Endodermal cell (in vitro differentiated cells): ENCODE measurements around the gene STX11. TPM values are rescaled to one million over a fixed set of nuclear protein-coding genes. Genes with fewer than 3 reads are reported as not detected.

Experiments
- DNase-seq: peaks from one replicate; pipeline ENCODE4 v3.0.0-alpha.2; 2017
- H3K27ac ChIP-seq: 2 replicates; pipeline ENCODE4 v1.5.1; 2013; ENCODE audit warnings: mild to moderate bottlenecking, low read depth, low read length, moderate library complexity
- H3K27me3 ChIP-seq: 2 replicates; pipeline ENCODE4 v1.6.1; 2013; ENCODE audit warnings: mild to moderate bottlenecking, low read length, moderate library complexity; ENCODE audit not compliant: insufficient read depth, control insufficient read depth, poor library complexity, severe bottlenecking
- H3K36me3 ChIP-seq: 2 replicates; pipeline ENCODE4 v1.7.0; 2013; ENCODE audit warnings: mild to moderate bottlenecking, low read length, moderate library complexity; ENCODE audit not compliant: control insufficient read depth, insufficient read depth
- H3K4me1 ChIP-seq: one replicate; pipeline ENCODE4 v1.7.0; 2013; ENCODE audit warnings: low read length; ENCODE audit not compliant: control insufficient read depth, insufficient read depth
- H3K4me3 ChIP-seq: 2 replicates; pipeline ENCODE4 v1.5.1; 2013; ENCODE audit warnings: mild to moderate bottlenecking, low read length, moderate library complexity
- H3K9ac ChIP-seq: 2 replicates; pipeline ENCODE4 v1.6.1; 2013; ENCODE audit warnings: mild to moderate bottlenecking, low read length, moderate library complexity; ENCODE audit not compliant: poor library complexity, severe bottlenecking; ENCODE audit errors: extremely low read depth
- H3K9me3 ChIP-seq: 2 replicates; pipeline ENCODE4 v1.6.1; 2013; ENCODE audit warnings: mild to moderate bottlenecking, low read length, moderate library complexity; ENCODE audit not compliant: control insufficient read depth
- H3K27ac Mint-ChIP-seq: 2 replicates; pipeline ENCODE4 v1.8.0; 2020; ENCODE audit warnings: mixed read lengths
- H3K27me3 Mint-ChIP-seq: 2 replicates; pipeline ENCODE4 v1.8.0; 2021; ENCODE audit warnings: mild to moderate bottlenecking, mixed read lengths; ENCODE audit not compliant: insufficient read depth
- H3K36me3 Mint-ChIP-seq: 2 replicates; pipeline ENCODE4 v1.8.0; 2020; ENCODE audit warnings: low read depth, mixed read lengths
- H3K4me1 Mint-ChIP-seq: 2 replicates; pipeline ENCODE4 v1.8.0; 2020; ENCODE audit warnings: mixed read lengths
- H3K4me3 Mint-ChIP-seq: 2 replicates; pipeline ENCODE4 v1.8.0; 2020; ENCODE audit warnings: mild to moderate bottlenecking, moderate library complexity, mixed read lengths
- H3K9me3 Mint-ChIP-seq: 2 replicates; pipeline ENCODE4 v1.8.0; 2020; ENCODE audit warnings: mild to moderate bottlenecking, mixed read lengths
- WGBS, 2 experiments: methylation state at CpG; one replicate each; pipeline versions ENCODE4 v1.1.5 to v1.1.7; 2013; ENCODE audit warnings: missing lambda C conversion rate in 2 of 2, mixed read lengths in 1 of 2; ENCODE audit not compliant: insufficient coverage in 1 of 2, insufficient read length in 1 of 2; 5-methylcytosine and 5-hydroxymethylcytosine counted together
- total RNA-seq, 2 donors: library from RNA; stranded (reverse); fragmentation: NEBNext Ultra II Directional in 1 of 2; extraction: Animal tissue kit (Norgen Biotek cat#: 25700) in 1 of 2; gene quantifications; 2 replicates in 1 of 2; 3 replicates in 1 of 2; pipeline ENCODE4 v1.2.1, GENCODE V29; 2021
- TF ChIP-seq, protein P1 (sequence below): fragments of 200-600 bp; sonication (generic); conservative IDR thresholded peaks from 2 replicates; pipeline ENCODE4 v1.5.0; 2021; ENCODE audit warnings: antibody characterized with exemption, mild to moderate bottlenecking

The STX11 gene
- total RNA-seq, 2 donors from 2014 or later = 0.29 TPM; not detected in 1

- no peaks in the 10 kb centered on the region for H3K9me3 Mint-ChIP-seq
- Histone ChIP-seq H3K4me1 (no peaks in the 10 kb centered on the region), H3K4me3 (no peak overlapping the region), H3K9ac (no peak overlapping the region), H3K27me3 (peaks cover 28% of the 10 kb centered on the region), H3K9me3 (no peaks in the 10 kb centered on the region), H3K27ac (no peak overlapping the region), H3K36me3 (no peaks in the 10 kb centered on the region)
- 80 to 100% methylated on average over 1 of the region's 1 CpG for WGBS, 2 experiments
- TF ChIP-seq, protein P1, sequence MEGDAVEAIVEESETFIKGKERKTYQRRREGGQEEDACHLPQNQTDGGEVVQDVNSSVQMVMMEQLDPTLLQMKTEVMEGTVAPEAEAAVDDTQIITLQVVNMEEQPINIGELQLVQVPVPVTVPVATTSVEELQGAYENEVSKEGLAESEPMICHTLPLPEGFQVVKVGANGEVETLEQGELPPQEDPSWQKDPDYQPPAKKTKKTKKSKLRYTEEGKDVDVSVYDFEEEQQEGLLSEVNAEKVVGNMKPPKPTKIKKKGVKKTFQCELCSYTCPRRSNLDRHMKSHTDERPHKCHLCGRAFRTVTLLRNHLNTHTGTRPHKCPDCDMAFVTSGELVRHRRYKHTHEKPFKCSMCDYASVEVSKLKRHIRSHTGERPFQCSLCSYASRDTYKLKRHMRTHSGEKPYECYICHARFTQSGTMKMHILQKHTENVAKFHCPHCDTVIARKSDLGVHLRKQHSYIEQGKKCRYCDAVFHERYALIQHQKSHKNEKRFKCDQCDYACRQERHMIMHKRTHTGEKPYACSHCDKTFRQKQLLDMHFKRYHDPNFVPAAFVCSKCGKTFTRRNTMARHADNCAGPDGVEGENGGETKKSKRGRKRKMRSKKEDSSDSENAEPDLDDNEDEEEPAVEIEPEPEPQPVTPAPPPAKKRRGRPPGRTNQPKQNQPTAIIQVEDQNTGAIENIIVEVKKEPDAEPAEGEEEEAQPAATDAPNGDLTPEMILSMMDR = no peak
- H3K36me3 Mint-ChIP-seq = no peaks in the 10 kb centered on the region
- H3K27ac Mint-ChIP-seq = no peak overlapping the region
- no peak overlapping the region for H3K4me3 Mint-ChIP-seq
- H3K4me1 Mint-ChIP-seq = no peaks in the 10 kb centered on the region
- H3K27me3 Mint-ChIP-seq = peaks cover 41% of the 10 kb centered on the region
- no peak for DNase-seq
Observed at GRCh38 chr6:144144996-144145395, 5.3 kb upstream of the STX11 start.

DNA sequence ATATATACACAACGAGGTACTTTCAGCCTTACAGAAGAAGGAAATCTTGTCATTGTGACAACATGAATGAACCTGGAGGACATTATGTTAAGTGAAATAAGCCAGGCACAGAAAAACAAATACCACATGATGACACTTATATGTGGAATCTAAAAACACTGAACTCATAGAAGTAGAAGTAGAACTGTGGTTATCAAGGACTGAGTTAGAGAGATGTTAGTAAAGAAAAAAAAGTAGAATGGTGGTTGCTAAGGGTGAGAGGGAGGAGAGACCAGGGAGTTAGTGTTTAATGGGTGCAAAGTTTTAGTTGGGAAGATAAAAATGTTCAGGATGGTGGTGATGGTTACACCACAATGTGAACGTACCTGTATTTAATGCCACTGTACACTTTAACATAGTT, 4.8 kb upstream of the STX11 start:
- Histone ChIP-seq H3K4me1 (no peaks in the 10 kb centered on the region), H3K27me3 (peaks cover 28% of the 10 kb centered on the region), H3K4me3 (no peak overlapping the region), H3K36me3 (no peaks in the 10 kb centered on the region), H3K9me3 (no peaks in the 10 kb centered on the region), H3K27ac (no peak overlapping the region), H3K9ac (no peak overlapping the region)
- Mint-ChIP-seq H3K27ac (no peak overlapping the region), H3K9me3 (no peaks in the 10 kb centered on the region), H3K27me3 (peaks cover 42% of the 10 kb centered on the region), H3K4me3 (no peak overlapping the region), H3K36me3 (no peaks in the 10 kb centered on the region), H3K4me1 (no peaks in the 10 kb centered on the region)
- WGBS, 2 experiments = 90% methylated on average over 1 of the region's 2 CpGs; no CpG with 5 or more reads in 1 of the 2 experiments
- TF ChIP-seq, protein P1 = no peak
- no peak for DNase-seq

DNA sequence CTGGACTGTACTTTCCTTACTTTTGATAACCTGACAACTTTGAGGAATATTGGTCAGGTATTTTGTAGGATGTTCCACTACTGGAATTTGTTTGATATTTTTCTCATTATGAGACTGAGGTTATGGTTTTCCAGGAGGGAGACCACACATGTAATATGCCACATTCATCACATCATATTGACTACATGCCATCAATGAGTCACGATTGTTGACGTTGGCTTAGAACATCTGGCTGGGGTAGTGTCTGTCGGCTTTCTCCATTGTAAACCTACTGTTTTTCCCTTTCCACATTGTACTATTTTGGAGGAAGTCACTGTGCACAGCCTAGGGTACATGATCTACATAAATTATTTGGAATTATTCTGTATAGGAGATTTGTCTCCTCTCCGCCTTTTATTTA, 1.4 kb upstream of the STX11 start:
- TF ChIP-seq, protein P1 = no peak
- Histone ChIP-seq H3K9me3 (no peaks in the 10 kb centered on the region), H3K4me1 (no peaks in the 10 kb centered on the region), H3K9ac (no peak overlapping the region), H3K27ac (no peak overlapping the region), H3K4me3 (no peak overlapping the region), H3K27me3 (peaks cover 47% of the 10 kb centered on the region), H3K36me3 (no peaks in the 10 kb centered on the region)
- no peaks in the 10 kb centered on the region for H3K9me3 Mint-ChIP-seq
- H3K36me3 Mint-ChIP-seq = no peaks in the 10 kb centered on the region
- H3K27me3 Mint-ChIP-seq = peaks cover 70% of the 10 kb centered on the region
- peaks cover 7% of the 10 kb centered on the region for H3K4me1 Mint-ChIP-seq
- no peak for DNase-seq
- H3K4me3 Mint-ChIP-seq = no peak overlapping the region
- WGBS, 2 experiments = 90% methylated on average over 3 of the region's 4 CpGs; no CpG with 5 or more reads in 1 of the 2 experiments
- no peak overlapping the region for H3K27ac Mint-ChIP-seq
